MCF 10A (cell line): ENCODE measurements around the gene ZFP62. TPM values are rescaled to one million over a fixed set of nuclear protein-coding genes. Genes with fewer than 3 reads are reported as not detected.

Source experiments
- Bru-seq: library from RNA; stranded (reverse); fragments of 400-500 nt; gene quantifications from one replicate; lab custom pipeline; 2021; lab: Mats Ljungman, UMichigan
- BruChase-seq, 2 experiments: library from RNA; stranded (reverse); fragments of 400-500 nt; gene quantifications; one replicate each; lab custom pipeline; 2021; lab: Mats Ljungman, UMichigan
- BruUV-seq: library from RNA; stranded (reverse); fragments of 400-500 nt; replicated peaks from 2 replicates; lab custom pipeline; 2021; lab: Mats Ljungman, UMichigan
- CTCF ChIA-PET: fragments of 300-600 bp; sonication (Branson Sonifier 250); formaldehyde crosslinking; extraction: SDS; loops from one replicate; lab custom pipeline; 2021; ENCODE audit warnings: antibody characterized with exemption, inconsistent platforms; lab: Yijun Ruan, JAX
- POLR2A ChIA-PET: fragments of 300-600, 350-650 bp; sonication (Branson Sonifier 250); formaldehyde crosslinking; extraction: SDS; loops from one replicate; lab custom pipeline; 2020; ENCODE audit warnings: antibody characterized with exemption, inconsistent platforms; lab: Yijun Ruan, JAX
- DNase-seq: peaks from one replicate; pipeline ENCODE4 v3.0.0-alpha.2; 2018; ENCODE audit not compliant: unreplicated experiment
- H3K27ac Mint-ChIP-seq: one replicate; pipeline ENCODE4 v1.8.0; 2022; ENCODE audit warnings: mild to moderate bottlenecking, low read depth, mixed read lengths; ENCODE audit not compliant: unreplicated experiment
- H3K27me3 Mint-ChIP-seq: one replicate; pipeline ENCODE4 v1.8.0; 2022; ENCODE audit warnings: mixed read lengths; ENCODE audit not compliant: insufficient read depth, unreplicated experiment
- H3K36me3 Mint-ChIP-seq: one replicate; pipeline ENCODE4 v1.8.0; 2022; ENCODE audit warnings: mild to moderate bottlenecking, moderate library complexity, mixed read lengths; ENCODE audit not compliant: insufficient read depth, unreplicated experiment
- H3K4me1 Mint-ChIP-seq: one replicate; pipeline ENCODE4 v1.8.0; 2022; ENCODE audit warnings: mixed read lengths; ENCODE audit not compliant: insufficient read depth, unreplicated experiment
- H3K4me3 Mint-ChIP-seq: one replicate; pipeline ENCODE4 v1.8.0; 2022; ENCODE audit warnings: mild to moderate bottlenecking, moderate library complexity, mixed read lengths; ENCODE audit not compliant: unreplicated experiment
- H3K9me3 Mint-ChIP-seq: one replicate; pipeline ENCODE4 v1.8.0; 2022; ENCODE audit warnings: mixed read lengths; ENCODE audit not compliant: unreplicated experiment
- CTCF ChIP-seq: fragments of 200-600 bp; IDR thresholded peaks from one replicate; pipeline ENCODE4 v1.8.0; 2022; ENCODE audit warnings: antibody characterized with exemption, mild to moderate bottlenecking; ENCODE audit not compliant: unreplicated experiment
- intact Hi-C: fragments of 100-400 bp; cut with micrococcal nuclease; formaldehyde crosslinking; loops from 2 replicates; pipeline ENCODE4 v1.14.1; 2022
- long read RNA-seq: library from polyadenylated mRNA; stranded (forward); transcript quantifications from one replicate; pipeline ENCODE4 v2.0.0, GENCODE V29; 2022
- total RNA-seq: library from RNA; stranded (reverse); gene quantifications from 2 replicates; pipeline ENCODE4 v1.2.3, GENCODE V29; 2022

The ZFP62 gene
- 31.2 and 36.9 TPM in 2 replicates for total RNA-seq
- percentile 89 among the genes with signal in this experiment for Bru-seq, nascent RNA
- BruChase-seq, experiment 1, labeled RNA remaining after a 6-hour chase: percentile 91 among the genes with signal in this experiment
- percentile 95 among the genes with signal in this experiment for BruChase-seq, experiment 2, labeled RNA remaining after a 2-hour chase
- long read RNA-seq, transcript ZFP62-202 (2 exons, 749 nt): major isoform, 7 of 22 reads
- long read RNA-seq, partial matches to known transcripts: 1 of 22 reads
- long read RNA-seq, other reads (novel, unspliced or antisense): 9 of 22 reads

- H3K27ac Mint-ChIP-seq: peak within 1 kb of the TSS; percentile 89
- no peak for TF ChIP-seq CTCF
- peaks cover 28% of the 10 kb centered on the region for H3K36me3 Mint-ChIP-seq
- H3K27me3 Mint-ChIP-seq: no peaks in the 10 kb centered on the region
- intact Hi-C loops: loop anchor here (1.0 to 10.0 kb wide), 5 partner anchors 30 to 324 kb away; partner anchors contain the start of gene MGAT1
- peak; percentile 95 for DNase-seq
- peak within 1 kb of the TSS; percentile 84 for H3K4me3 Mint-ChIP-seq
- H3K4me1 Mint-ChIP-seq: peaks cover 21% of the 10 kb centered on the region
- ChIA-PET CTCF (interaction anchor here (0.6 to 1.3 kb wide), 7 partner anchors 11 to 329 kb away, joined by 3 to 4 read pairs (median 3); no protein-coding TSS in a partner anchor), POLR2A (interaction anchor here (0.5 to 5.0 kb wide), 21 partner anchors 7 to 1238 kb away, joined by 3 to 67 read pairs (median 5); partner anchors contain the start of genes HNRNPH1, MGAT1, RACK1 and TRIM41)
- H3K9me3 Mint-ChIP-seq: no peaks in the 10 kb centered on the region
- TSS peak; percentile 77 for BruUV-seq
Measured at GRCh38 chr5:180860887-180861822, at the start of gene ZFP62. Gene ZFP62 (minus strand): TSS chr5:180861276. CDS start chr5:180861219, 57 bp downstream.

GRCh38 chr5:180910735-180911134, 49.7 kb upstream of the ZFP62 start:
- Mint-ChIP-seq H3K4me3 (no peak overlapping the region), H3K36me3 (no peaks in the 10 kb centered on the region), H3K9me3 (no peaks in the 10 kb centered on the region), H3K4me1 (no peaks in the 10 kb centered on the region), H3K27ac (no peak overlapping the region), H3K27me3 (no peaks in the 10 kb centered on the region)
- intact Hi-C loops: no loop called here
- ChIA-PET CTCF (interaction anchor here (0.6 kb wide), 2 partner anchors 35 to 66 kb away, joined by 3 read pairs; no protein-coding TSS in a partner anchor), POLR2A (no interaction called here)
- BruUV-seq: no TSS peak
- TF ChIP-seq CTCF: no peak
- DNase-seq: no peak

GRCh38 chr5:180910182-180910581, 49.1 kb upstream of the ZFP62 start:
- H3K36me3 Mint-ChIP-seq: no peaks in the 10 kb centered on the region
- no peak overlapping the region for H3K4me3 Mint-ChIP-seq
- no TSS peak for BruUV-seq
- H3K4me1 Mint-ChIP-seq: no peaks in the 10 kb centered on the region
- no peak for TF ChIP-seq CTCF
- no peaks in the 10 kb centered on the region for H3K27me3 Mint-ChIP-seq
- DNase-seq: no peak
- no peaks in the 10 kb centered on the region for H3K9me3 Mint-ChIP-seq
- ChIA-PET POLR2A (interaction anchor here (1.3 kb wide), 1 partner anchor 11 kb away, joined by 6 read pairs; the partner anchor contains the start of gene BTNL8), CTCF (interaction anchor here (0.6 kb wide), 2 partner anchors 36 to 67 kb away, joined by 3 read pairs; no protein-coding TSS in a partner anchor)
- intact Hi-C loops: no loop called here
- no peak overlapping the region for H3K27ac Mint-ChIP-seq
